Muscle layer of duodenum (tissue), 2 donors: Measurements from ENCODE around the gene BCOR.

Source experiments
- H3K27ac ChIP-seq: one replicate; pipeline ENCODE4 v1.7.0; 2013; ENCODE audit warnings: mild to moderate bottlenecking, low read length
- H3K27me3 ChIP-seq: one replicate; pipeline ENCODE4 v1.7.0; 2013; ENCODE audit warnings: low read depth, mild to moderate bottlenecking, control low read depth, low read length
- H3K36me3 ChIP-seq, 2 donors: one replicate each; pipeline ENCODE4 v1.7.0; 2013; ENCODE audit warnings: low read length in 2 of 2, control low read depth in 1 of 2, mild to moderate bottlenecking in 1 of 2; ENCODE audit not compliant: insufficient read depth in 2 of 2, control insufficient read depth in 1 of 2
- H3K4me1 ChIP-seq, 2 donors: one replicate each; pipeline ENCODE4 v1.7.0; 2013; ENCODE audit warnings: low read length in 2 of 2, mild to moderate bottlenecking in 2 of 2, control low read depth in 1 of 2, moderate library complexity in 1 of 2; ENCODE audit not compliant: insufficient read depth in 2 of 2, control insufficient read depth in 1 of 2
- H3K4me3 ChIP-seq, 2 donors: one replicate each; pipeline ENCODE4 v1.7.0; 2013; ENCODE audit warnings: low read length in 2 of 2, low read depth in 1 of 2, mild to moderate bottlenecking in 1 of 2
- H3K9me3 ChIP-seq, 2 donors: one replicate each; pipeline ENCODE4 v1.7.0; 2013; ENCODE audit warnings: low read length in 2 of 2, control low read depth in 1 of 2, mild to moderate bottlenecking in 1 of 2; ENCODE audit not compliant: control insufficient read depth in 1 of 2
- donor health status: healthy.

BCOR gene

GRCh38 chrX:40011322-40012038 lies 86.3 kb downstream of the BCOR start:
- H3K36me3 ChIP-seq = no peaks in the 10 kb centered on the region
- H3K27me3 ChIP-seq = no peaks in the 10 kb centered on the region
- no peak overlapping the region for H3K27ac ChIP-seq
- H3K4me3 ChIP-seq = no peak overlapping the region
- peaks cover 0 to 11% of the 10 kb centered on the region in 2 donors for H3K4me1 ChIP-seq
- no peaks in the 10 kb centered on the region for H3K9me3 ChIP-seq

DNA sequence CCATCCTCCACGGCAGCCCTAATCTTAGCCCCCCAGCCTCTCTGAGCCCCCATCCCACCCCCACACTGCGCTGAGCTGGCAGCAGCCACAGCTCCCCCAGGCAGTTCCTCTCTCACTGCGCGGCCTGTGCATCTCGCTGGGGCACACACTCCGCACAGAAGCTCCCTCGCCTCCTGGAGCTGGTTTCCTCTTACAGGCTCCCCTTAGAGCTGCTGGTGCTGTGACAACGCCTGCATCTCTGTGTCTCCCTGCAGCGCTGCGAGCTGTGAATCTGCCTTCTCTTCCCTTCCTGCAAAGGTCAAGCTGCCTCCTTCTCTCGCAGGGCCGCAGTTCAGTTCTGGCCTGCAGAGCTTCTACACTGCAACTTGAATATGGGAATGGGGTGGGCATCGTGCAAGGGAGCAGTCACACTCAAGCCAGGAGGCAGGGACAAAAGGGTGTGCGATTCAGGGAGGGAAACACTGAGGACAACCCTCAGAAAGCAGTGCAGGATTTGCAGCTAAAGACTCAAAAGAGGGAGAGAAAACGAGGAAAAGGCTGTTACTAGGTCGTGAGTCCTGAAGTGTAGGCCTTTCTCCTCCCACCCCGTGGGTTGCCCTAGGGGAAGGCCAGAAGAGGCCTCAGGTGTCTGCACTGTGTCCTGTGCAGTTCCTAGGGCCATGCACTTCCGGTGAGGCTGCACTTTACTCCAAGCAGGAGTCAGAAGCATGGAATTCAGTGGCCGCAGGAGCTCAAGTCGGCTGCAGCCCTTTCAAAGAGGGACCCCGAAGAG lies 87.0 kb downstream of the BCOR start:
- Histone ChIP-seq H3K27ac (no peak overlapping the region), H3K4me3 (no peak overlapping the region), H3K9me3 (no peaks in the 10 kb centered on the region), H3K4me1 (peaks cover 0 to 15% of the 10 kb centered on the region in 2 donors), H3K27me3 (no peaks in the 10 kb centered on the region), H3K36me3 (no peaks in the 10 kb centered on the region)

GRCh38 chrX:40009890-40010289 lies 87.9 kb downstream of the BCOR start:
- Histone ChIP-seq H3K36me3 (no peaks in the 10 kb centered on the region), H3K9me3 (no peaks in the 10 kb centered on the region), H3K27ac (no peak overlapping the region), H3K4me1 (peaks cover 0 to 16% of the 10 kb centered on the region in 2 donors), H3K4me3 (peak overlapping the region in 1 of 2 donors; percentile 35), H3K27me3 (no peaks in the 10 kb centered on the region)

DNA sequence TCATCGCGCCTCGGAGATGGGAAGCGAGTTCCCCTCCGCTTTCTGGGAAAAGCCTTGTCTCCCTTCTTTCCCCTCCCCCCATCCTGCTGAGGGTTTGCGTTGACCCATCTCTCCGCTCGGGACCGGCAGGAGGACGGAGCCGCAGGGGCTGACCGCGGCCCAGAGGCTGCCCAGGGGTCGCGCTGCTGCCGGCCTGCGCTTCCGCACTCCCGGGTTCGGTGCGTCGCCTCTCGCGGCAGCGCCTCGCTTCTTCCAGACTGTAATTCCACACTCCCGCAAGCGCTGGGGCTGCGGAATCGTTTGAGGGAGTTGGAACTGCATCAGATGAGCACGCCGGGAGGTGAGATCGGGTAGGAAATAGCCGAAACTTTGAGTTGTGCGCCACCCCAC lies 88.3 kb downstream of the BCOR start:
- Histone ChIP-seq H3K4me3 (peak overlapping the region in 1 of 2 donors; percentile 35), H3K9me3 (no peaks in the 10 kb centered on the region), H3K27me3 (no peaks in the 10 kb centered on the region), H3K4me1 (peaks cover 0 to 16% of the 10 kb centered on the region in 2 donors), H3K36me3 (no peaks in the 10 kb centered on the region), H3K27ac (no peak overlapping the region)

GRCh38 chrX:40008791-40009461 lies 88.8 kb downstream of the BCOR start:
- peak overlapping the region in 1 of 2 donors; percentile 35 for H3K4me3 ChIP-seq
- peaks cover 0 to 16% of the 10 kb centered on the region in 2 donors for H3K4me1 ChIP-seq
- H3K27me3 ChIP-seq = no peaks in the 10 kb centered on the region
- H3K27ac ChIP-seq = no peak overlapping the region
- no peaks in the 10 kb centered on the region for H3K36me3 ChIP-seq
- H3K9me3 ChIP-seq = no peaks in the 10 kb centered on the region

GRCh38 chrX:40007756-40008705 lies 89.7 kb downstream of the BCOR start:
- H3K4me3 ChIP-seq = no peak overlapping the region
- H3K27ac ChIP-seq = no peak overlapping the region
- H3K9me3 ChIP-seq = no peaks in the 10 kb centered on the region
- H3K4me1 ChIP-seq = peaks cover 0 to 16% of the 10 kb centered on the region in 2 donors
- H3K27me3 ChIP-seq = no peaks in the 10 kb centered on the region
- H3K36me3 ChIP-seq = no peaks in the 10 kb centered on the region

GRCh38 chrX:40007131-40007755 lies 90.5 kb downstream of the BCOR start:
- Histone ChIP-seq H3K9me3 (no peaks in the 10 kb centered on the region), H3K27me3 (no peaks in the 10 kb centered on the region), H3K36me3 (no peaks in the 10 kb centered on the region), H3K4me1 (peaks cover 0 to 16% of the 10 kb centered on the region in 2 donors), H3K4me3 (no peak overlapping the region), H3K27ac (no peak overlapping the region)

GRCh38 chrX:40006106-40007017 lies 91.4 kb downstream of the BCOR start:
- Histone ChIP-seq H3K27me3 (no peaks in the 10 kb centered on the region), H3K27ac (no peak overlapping the region), H3K4me1 (peaks cover 0 to 16% of the 10 kb centered on the region in 2 donors), H3K9me3 (no peaks in the 10 kb centered on the region), H3K36me3 (no peaks in the 10 kb centered on the region), H3K4me3 (peak overlapping the region in 1 of 2 donors; percentile 32)

- Histone ChIP-seq H3K27me3 (no peaks in the 10 kb centered on the region), H3K4me3 (peak overlapping the region in 1 of 2 donors; percentile 32), H3K27ac (no peak overlapping the region)
Observed at GRCh38 chrX:40005292-40006011, 92.3 kb downstream of the BCOR start.

More at GRCh38 chrX:40005292-40006011, 92.3 kb downstream of the BCOR start:
- H3K4me1 ChIP-seq = peaks cover 0 to 16% of the 10 kb centered on the region in 2 donors
- no peaks in the 10 kb centered on the region for H3K9me3 ChIP-seq
- no peaks in the 10 kb centered on the region for H3K36me3 ChIP-seq
